ENCODE measurements around the gene SMARCA4. TPM values are rescaled to one million over a fixed set of nuclear protein-coding genes. Genes with fewer than 3 reads are reported as not detected.

SMARCA4 gene
- total RNA-seq, 1 experiment from 2014 or later = 261 TPM

GRCh38 chr19:11053817-11054195, 93.0 kb downstream of the SMARCA4 start:
- WGBS (ENCODE audit: extremely low coverage, insufficient read length, low lambda C conversion rate) = no CpG with 5 or more reads among the region's 4 CpGs
- no peak for DNase-seq
- Histone ChIP-seq H2BK15ac (ENCODE audit: low read depth, low read length) (no peak overlapping the region), H3K27ac (ENCODE audit: insufficient read length, low read depth, low read length) (no peak overlapping the region), H3K23ac (ENCODE audit: insufficient read length, low read depth, low read length) (no peak overlapping the region), H3K9ac (ENCODE audit: extremely low read depth, insufficient read length, low read length) (no peak overlapping the region), H3K4me1 (ENCODE audit: insufficient read depth, low read length) (no peaks in the 10 kb centered on the region), H2BK5ac (ENCODE audit: insufficient read length, low read length) (no peak overlapping the region), H2BK12ac (ENCODE audit: insufficient read length, low read depth, low read length) (no peak overlapping the region), H4K20me1 (ENCODE audit: control insufficient read depth, insufficient read depth, insufficient read length) (no peaks in the 10 kb centered on the region), H4K8ac (replicated peaks; ENCODE audit: insufficient read length, low read depth, low read length) (no peak overlapping the region), H3K27me3 (ENCODE audit: insufficient read depth, low read length) (no peaks in the 10 kb centered on the region), H4K91ac (ENCODE audit: insufficient read length, low read depth, low read length) (no peak overlapping the region), H3K9me3 (ENCODE audit: control insufficient read depth, low read depth, low read length) (no peaks in the 10 kb centered on the region), H2BK20ac (ENCODE audit: low read depth, low read length, poor library complexity, severe bottlenecking) (no peak overlapping the region), H4K5ac (ENCODE audit: insufficient read length, low read depth, low read length) (no peak overlapping the region), H2AFZ (ENCODE audit: low read length) (no peak overlapping the region), H3K23me2 (ENCODE audit: insufficient read length, low read depth, low read length, poor library complexity, severe bottlenecking) (no peaks in the 10 kb centered on the region), H2AK5ac (ENCODE audit: insufficient read length, low read length) (no peak overlapping the region), H3T11ph (ENCODE audit: low read length) (no peak overlapping the region), H3K4me2 (ENCODE audit: insufficient read depth, insufficient read length, low read length) (no peak overlapping the region), H3K18ac (ENCODE audit: insufficient read length, low read depth, low read length) (no peak overlapping the region), H2BK120ac (ENCODE audit: low read depth, low read length, poor library complexity, severe bottlenecking) (no peak overlapping the region), H3K79me1 (ENCODE audit: insufficient read depth, low read depth, low read length, poor library complexity, severe bottlenecking) (no peaks in the 10 kb centered on the region), H3K79me2 (ENCODE audit: insufficient read depth, low read length) (no peaks in the 10 kb centered on the region), H3K14ac (ENCODE audit: insufficient read depth, low read length) (no peak overlapping the region), H3K56ac (ENCODE audit: insufficient read length, low read depth, low read length) (no peak overlapping the region), H3K4ac (ENCODE audit: low read depth, low read length) (no peak overlapping the region)
- Mint-ChIP-seq H3K27ac (no peak overlapping the region; a peak in 1 of 7 replicates), H3K4me3 (no peak overlapping the region), H3K4me1 (no peaks in the 10 kb centered on the region; a peak in 1 of 4 replicates), H3K36me3 (ENCODE audit: insufficient read depth in 1 of 3, low read depth in 3 of 3) (peaks cover 10 to 57% (median 36%) of the 10 kb centered on the region in 3 experiments; a peak in 6 of 7 replicates), H3K9me3 (no peaks in the 10 kb centered on the region), H3K27me3 (ENCODE audit: low read depth) (no peaks in the 10 kb centered on the region)
- no peak for TF ChIP-seq CTCF (conservative IDR thresholded peaks at IDR 0.05)
